HEK293T (cell line): ENCODE measurements around the gene NTNG2.

Experiments used
- ARNT ChIP-seq: fragments of 450-650 bp; IDR thresholded peaks from 2 replicates; pipeline ENCODE4 v1.6.1; 2017; ENCODE audit warnings: mild to moderate bottlenecking
- BHLHE40 ChIP-seq: fragments of 450-650 bp; IDR thresholded peaks from 2 replicates; pipeline ENCODE4 v1.6.1; 2016; ENCODE audit warnings: mild to moderate bottlenecking, moderate library complexity, borderline replicate concordance
- FOXA1 ChIP-seq: fragments of 450-650 bp; IDR thresholded peaks from 2 replicates; pipeline ENCODE4 v1.6.1; 2016; ENCODE audit warnings: mild to moderate bottlenecking
- FOXK2 ChIP-seq: fragments of 450-650 bp; IDR thresholded peaks from 2 replicates; pipeline ENCODE4 v1.6.1; 2016; ENCODE audit warnings: mild to moderate bottlenecking
- FOXM1 ChIP-seq: fragments of 450-650 bp; IDR thresholded peaks from 2 replicates; pipeline ENCODE4 v1.6.1; 2017; ENCODE audit warnings: mild to moderate bottlenecking, borderline replicate concordance
- LEF1 ChIP-seq: fragments of 450-650 bp; IDR thresholded peaks from 2 replicates; pipeline ENCODE4 v1.6.1; 2017; ENCODE audit warnings: mild to moderate bottlenecking, borderline replicate concordance
- NFRKB ChIP-seq: fragments of 450-650 bp; IDR thresholded peaks from 2 replicates; pipeline ENCODE4 v1.6.1; 2016; ENCODE audit warnings: mild to moderate bottlenecking, moderate library complexity
- SP1 ChIP-seq: fragments of 450-650 bp; IDR thresholded peaks from 2 replicates; pipeline ENCODE4 v1.6.1; 2017
- SUZ12 ChIP-seq: fragments of 450-650 bp; IDR thresholded peaks from 2 replicates; pipeline ENCODE4 v1.6.1; 2016; ENCODE audit warnings: mild to moderate bottlenecking
- TARDBP ChIP-seq: fragments of 450-650 bp; IDR thresholded peaks from 2 replicates; pipeline ENCODE4 v1.6.1; 2016
- ZNF384 ChIP-seq: fragments of 450-650 bp; IDR thresholded peaks from 2 replicates; pipeline ENCODE4 v1.6.1; 2016
- TF ChIP-seq, protein P1 (sequence below): fragments of 450-650 bp; IDR thresholded peaks from 2 replicates; pipeline ENCODE4 v1.6.1; 2016

- TF ChIP-seq SUZ12 (no peak), BHLHE40 (no peak), NFRKB (no peak), FOXM1 (no peak), FOXK2 (no peak), TARDBP (no peak), LEF1 (no peak), SP1 (no peak), FOXA1 (no peak), ZNF384 (no peak), ARNT (no peak)
- TF ChIP-seq, protein P1, sequence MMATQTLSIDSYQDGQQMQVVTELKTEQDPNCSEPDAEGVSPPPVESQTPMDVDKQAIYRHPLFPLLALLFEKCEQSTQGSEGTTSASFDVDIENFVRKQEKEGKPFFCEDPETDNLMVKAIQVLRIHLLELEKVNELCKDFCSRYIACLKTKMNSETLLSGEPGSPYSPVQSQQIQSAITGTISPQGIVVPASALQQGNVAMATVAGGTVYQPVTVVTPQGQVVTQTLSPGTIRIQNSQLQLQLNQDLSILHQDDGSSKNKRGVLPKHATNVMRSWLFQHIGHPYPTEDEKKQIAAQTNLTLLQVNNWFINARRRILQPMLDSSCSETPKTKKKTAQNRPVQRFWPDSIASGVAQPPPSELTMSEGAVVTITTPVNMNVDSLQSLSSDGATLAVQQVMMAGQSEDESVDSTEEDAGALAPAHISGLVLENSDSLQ = no peak
Measured at GRCh38 chr9:132151118-132151517, 10.7 kb upstream of the NTNG2 start.
